GM10248 (cell line): ENCODE data around the gene QTRT2.

Source experiments
- CTCF ChIA-PET: fragments of 300-600 bp; sonication (Branson Sonifier 250); formaldehyde crosslinking; extraction: SDS; loops from one replicate; lab custom pipeline; 2021; ENCODE audit warnings: antibody characterized with exemption; lab: Yijun Ruan, JAX
- POLR2A ChIA-PET: fragments of 350-650 bp; sonication (Branson Sonifier 250); formaldehyde crosslinking; extraction: SDS; loops from one replicate; lab custom pipeline; 2020; ENCODE audit warnings: antibody characterized with exemption; lab: Yijun Ruan, JAX
- DNase-seq: peaks from one replicate; pipeline ENCODE4 v3.0.0; 2012; ENCODE audit errors: extremely low spot score
- CTCF ChIP-seq: IDR thresholded peaks from 2 replicates; pipeline ENCODE4 v1.5.1; 2012; ENCODE audit warnings: mild to moderate bottlenecking, low read depth; ENCODE audit errors: extremely low read depth, missing control alignments, control extremely low read depth

QTRT2 gene

GRCh38 chr3:114093596-114093995 lies 37.1 kb downstream of the QTRT2 start:
- no peak for TF ChIP-seq CTCF
- no peak for DNase-seq
- POLR2A ChIA-PET: no interaction called here
- CTCF ChIA-PET: no interaction called here

GRCh38 chr3:114095796-114096195 lies 39.3 kb downstream of the QTRT2 start:
- ChIA-PET POLR2A (no interaction called here), CTCF (no interaction called here)
- DNase-seq: no peak

GRCh38 chr3:114101101-114101500 lies 44.6 kb downstream of the QTRT2 start:
- CTCF ChIA-PET: interaction anchor here (1.2 kb wide), 1 partner anchor 11 kb away, joined by 3 read pairs; no protein-coding TSS in a partner anchor
- POLR2A ChIA-PET: no interaction called here
- TF ChIP-seq CTCF: no peak
- no peak for DNase-seq

More at GRCh38 chr3:114095796-114096195, 39.3 kb downstream of the QTRT2 start:
- TF ChIP-seq CTCF: no peak

GRCh38 chr3:114103181-114103580 lies 46.6 kb downstream of the QTRT2 start:
- TF ChIP-seq CTCF: no peak
- DNase-seq: no peak
- ChIA-PET CTCF (interaction anchor here (1.3 kb wide), 1 partner anchor 17 kb away, joined by 4 read pairs; no protein-coding TSS in a partner anchor), POLR2A (no interaction called here)

- POLR2A ChIA-PET: no interaction called here
- CTCF ChIA-PET: interaction anchor here (0.9 kb wide), 1 partner anchor 11 kb away, joined by 3 read pairs; no protein-coding TSS in a partner anchor
- TF ChIP-seq CTCF: no peak
- no peak for DNase-seq
Observed at GRCh38 chr3:114103858-114104257, 47.3 kb downstream of the QTRT2 start.

GRCh38 chr3:114104414-114104813 lies 47.9 kb downstream of the QTRT2 start:
- CTCF ChIA-PET: interaction anchor here (0.9 kb wide), 1 partner anchor 11 kb away, joined by 3 read pairs; no protein-coding TSS in a partner anchor
- no peak for TF ChIP-seq CTCF
- POLR2A ChIA-PET: no interaction called here
- no peak for DNase-seq
